Gastroesophageal sphincter (tissue), 4 donors: ENCODE measurements around the gene PCSK7. TPM values are rescaled to one million over a fixed set of nuclear protein-coding genes. Genes with fewer than 3 reads are reported as not detected.
A peak's percentile ranks its signal among the peaks of the same experiment; 100 is the strongest.

Experiments used
- ATAC-seq: fragments of 150-250 bp; one replicate; pipeline ENCODE4 v1.9.1; 2016; ENCODE audit warnings: mild to moderate bottlenecking, moderate library complexity
- H3K27ac ChIP-seq, 4 donors: fragments of 200-600 bp; sonication (generic) in 3 of 4; 1 replicate in 3 of 4; 2 replicates in 1 of 4; pipeline ENCODE4 v1.5.1; 2016 to 2019
- H3K27me3 ChIP-seq: fragments of 200-600 bp; sonication (generic); one replicate; pipeline ENCODE4 v1.5.1; 2019
- H3K36me3 ChIP-seq, 2 donors: fragments of 200-600 bp; sonication (generic); one replicate each; pipeline ENCODE4 v1.5.1; 2019; ENCODE audit warnings: control low read depth in 1 of 2
- H3K4me1 ChIP-seq, 3 donors: fragments of 200-600 bp; sonication (generic); 1 replicate in 2 of 3; 2 replicates in 1 of 3; pipeline ENCODE4 v1.5.1; 2016 to 2019; ENCODE audit warnings: control low read depth in 2 of 3
- H3K4me3 ChIP-seq, 2 donors: fragments of 200-600 bp; sonication (generic); one replicate each; pipeline ENCODE4 v1.5.1; 2019; ENCODE audit warnings: mild to moderate bottlenecking in 1 of 2, moderate library complexity in 1 of 2
- H3K9me3 ChIP-seq, 3 donors: fragments of 200-600 bp; sonication (generic); one replicate each; pipeline ENCODE4 v1.5.1; 2017 to 2019; ENCODE audit warnings: control low read depth in 2 of 3
- EP300 ChIP-seq: sonication (generic); formaldehyde crosslinking; IDR thresholded peaks from one replicate; pipeline ENCODE4 v1.6.1; 2017; ENCODE audit warnings: antibody characterized with exemption, mild to moderate bottlenecking
- POLR2A ChIP-seq, 2 donors: fragments of 450-650 bp; IDR thresholded peaks; one replicate each; pipeline ENCODE4 v1.6.1; 2017; ENCODE audit warnings: antibody characterized with exemption in 2 of 2, mild to moderate bottlenecking in 2 of 2, moderate library complexity in 1 of 2
- POLR2AphosphoS5 ChIP-seq: sonication (generic); formaldehyde crosslinking; IDR thresholded peaks from one replicate; pipeline ENCODE4 v1.6.1; 2017; ENCODE audit warnings: antibody characterized with exemption
- WGBS, 2 donors: methylation state at CpG; one replicate each; pipeline ENCODE4 v1.1.5; 2018; ENCODE audit warnings: low coverage in 1 of 2; 5-methylcytosine and 5-hydroxymethylcytosine counted together
- total RNA-seq, 4 donors: library from RNA; depleted of rRNA; stranded (reverse); fragments of >200 nt; gene quantifications; one replicate each; pipeline ENCODE4 v1.1.0, GENCODE V29; 2016
- TF ChIP-seq, protein P1 (sequence below), 4 experiments: fragments of 200-600 bp in 2 of 4; fragments of 450-650 bp in 2 of 4; sonication (generic) in 1 of 4; IDR thresholded peaks; one replicate each; pipeline ENCODE4 v1.5.1; 2017 to 2019; ENCODE audit warnings: antibody characterized with exemption in 4 of 4, mild to moderate bottlenecking in 2 of 4, moderate library complexity in 2 of 4

Gene PCSK7
- total RNA-seq, 4 donors from 2014 or later: 28.9 to 40.5 (median 35.3) TPM

DNA sequence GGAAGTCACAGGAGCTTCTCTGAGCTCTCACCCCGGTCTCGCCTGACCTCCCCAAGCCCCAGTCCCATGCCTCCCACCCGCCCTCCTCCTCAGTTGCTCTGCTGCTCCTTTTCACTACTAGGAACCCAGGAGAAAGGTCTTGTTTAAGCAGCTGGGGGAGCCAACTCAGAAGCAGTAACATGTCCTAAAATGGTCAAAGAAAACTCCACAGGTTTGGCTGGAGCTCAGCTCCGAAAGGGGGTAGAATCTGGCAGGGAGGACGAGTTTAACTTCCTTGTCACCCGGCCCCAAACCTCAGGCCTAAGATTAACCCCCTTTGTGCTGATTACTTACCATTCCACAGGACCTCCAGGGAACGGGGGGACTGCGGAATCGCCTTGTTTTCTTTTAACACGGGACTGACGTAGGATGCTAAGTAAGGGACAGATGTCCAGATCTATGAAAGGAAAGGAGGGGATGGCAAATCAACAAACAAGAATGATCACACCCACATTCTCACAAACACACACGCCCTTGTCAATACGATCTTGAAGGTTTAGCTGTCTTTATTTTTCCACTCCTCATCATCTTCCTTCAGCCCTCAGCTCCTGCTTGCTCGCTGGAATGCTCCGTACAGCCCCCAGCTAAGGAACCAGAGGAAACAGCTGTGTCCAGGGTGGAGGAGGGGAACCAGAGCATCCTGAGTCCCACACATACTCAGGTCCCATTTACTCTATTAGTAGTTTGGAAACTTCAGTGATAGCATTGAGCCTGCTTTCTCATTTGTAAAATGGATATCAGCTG is 13.5 kb downstream of the PCSK7 start:
- Histone ChIP-seq H3K27me3 (no peaks in the 10 kb centered on the region), H3K9me3 (no peaks in the 10 kb centered on the region), H3K27ac (peak overlapping the region; percentile 93 to 98 (median 95)), H3K4me3 (peak overlapping the region in 1 of 2 donors; percentile 16), H3K36me3 (peaks cover 0 to 54% of the 10 kb centered on the region in 2 donors), H3K4me1 (peaks cover 24 to 79% (median 43%) of the 10 kb centered on the region in 3 donors)
- peak; percentile 26 for TF ChIP-seq EP300
- TF ChIP-seq, protein P1, sequence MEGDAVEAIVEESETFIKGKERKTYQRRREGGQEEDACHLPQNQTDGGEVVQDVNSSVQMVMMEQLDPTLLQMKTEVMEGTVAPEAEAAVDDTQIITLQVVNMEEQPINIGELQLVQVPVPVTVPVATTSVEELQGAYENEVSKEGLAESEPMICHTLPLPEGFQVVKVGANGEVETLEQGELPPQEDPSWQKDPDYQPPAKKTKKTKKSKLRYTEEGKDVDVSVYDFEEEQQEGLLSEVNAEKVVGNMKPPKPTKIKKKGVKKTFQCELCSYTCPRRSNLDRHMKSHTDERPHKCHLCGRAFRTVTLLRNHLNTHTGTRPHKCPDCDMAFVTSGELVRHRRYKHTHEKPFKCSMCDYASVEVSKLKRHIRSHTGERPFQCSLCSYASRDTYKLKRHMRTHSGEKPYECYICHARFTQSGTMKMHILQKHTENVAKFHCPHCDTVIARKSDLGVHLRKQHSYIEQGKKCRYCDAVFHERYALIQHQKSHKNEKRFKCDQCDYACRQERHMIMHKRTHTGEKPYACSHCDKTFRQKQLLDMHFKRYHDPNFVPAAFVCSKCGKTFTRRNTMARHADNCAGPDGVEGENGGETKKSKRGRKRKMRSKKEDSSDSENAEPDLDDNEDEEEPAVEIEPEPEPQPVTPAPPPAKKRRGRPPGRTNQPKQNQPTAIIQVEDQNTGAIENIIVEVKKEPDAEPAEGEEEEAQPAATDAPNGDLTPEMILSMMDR (IDR thresholded peaks at IDR 0.05): no peak
- TF ChIP-seq POLR2AphosphoS5: peak; percentile 65
- WGBS, 2 donors: 28 to 36% methylated on average over 8 to 14 of the region's 15 CpGs
- ATAC-seq: peak; percentile 34

GRCh38 chr11:117217141-117218084 is 14.5 kb downstream of the PCSK7 start:
- Histone ChIP-seq H3K4me3 (peak overlapping the region in 1 of 2 donors; percentile 16), H3K4me1 (peaks cover 24 to 70% (median 40%) of the 10 kb centered on the region in 3 donors), H3K9me3 (no peaks in the 10 kb centered on the region), H3K27me3 (no peaks in the 10 kb centered on the region), H3K27ac (peak overlapping the region; percentile 93 to 98 (median 95)), H3K36me3 (peaks cover 0 to 57% of the 10 kb centered on the region in 2 donors)
- TF ChIP-seq, protein P1 (IDR thresholded peaks at IDR 0.05): no peak
- TF ChIP-seq EP300: peak; percentile 15
- peak; percentile 21 for ATAC-seq
- WGBS, 2 donors: 24 to 37% methylated on average over 7 of the region's 11 CpGs

DNA sequence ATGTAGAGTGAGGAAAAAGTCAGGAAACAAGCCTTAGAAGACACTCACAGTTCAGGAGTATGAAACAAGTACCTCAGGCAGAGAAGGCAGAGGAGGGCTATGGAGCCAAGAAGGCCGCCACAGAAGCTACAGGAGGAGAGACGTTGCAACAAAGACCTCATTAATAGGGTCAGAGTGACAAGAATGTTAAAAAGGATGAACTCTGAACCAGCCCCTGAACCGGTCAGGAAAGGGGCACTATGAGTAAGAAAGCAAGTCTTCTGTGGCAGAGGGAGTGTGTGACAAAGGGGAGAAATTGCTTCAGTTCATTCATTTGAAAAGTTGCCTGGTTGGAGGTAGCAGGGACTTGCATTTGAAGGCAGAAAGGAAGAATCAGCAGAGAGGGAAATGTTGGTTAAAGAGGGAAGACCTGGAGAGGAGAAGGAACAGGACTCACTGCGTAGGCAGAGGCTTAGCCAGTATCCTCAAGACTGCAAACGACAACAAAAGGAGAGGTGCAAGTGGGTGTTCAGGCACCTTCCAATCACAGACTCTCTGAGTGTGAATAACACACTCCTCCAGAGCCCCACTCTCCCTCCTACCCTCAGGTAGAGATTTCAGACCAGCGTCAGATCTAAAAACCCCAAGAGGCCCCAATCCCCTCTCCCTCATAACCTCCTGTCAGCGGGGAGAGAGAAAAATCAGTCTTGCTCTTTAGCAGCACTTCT is 17.3 kb downstream of the PCSK7 start:
- TF ChIP-seq POLR2AphosphoS5 (no peak), EP300 (no peak)
- TF ChIP-seq, protein P1 (IDR thresholded peaks at IDR 0.05): no peak
- ATAC-seq: no peak
- H3K27ac ChIP-seq: peak overlapping the region in 2 of 4 donors; percentile 54 to 93
- WGBS, 2 donors: 60 to 62% methylated on average over 5 to 7 of the region's 7 CpGs
- no peaks in the 10 kb centered on the region for H3K27me3 ChIP-seq
- peaks cover 0 to 56% of the 10 kb centered on the region in 2 donors for H3K36me3 ChIP-seq
- H3K4me1 ChIP-seq: peaks cover 12 to 47% (median 12%) of the 10 kb centered on the region in 3 donors
- H3K9me3 ChIP-seq: no peaks in the 10 kb centered on the region
- no peak overlapping the region for H3K4me3 ChIP-seq

- TF ChIP-seq EP300 (no peak), POLR2AphosphoS5 (no peak), POLR2A (IDR thresholded peaks at IDR 0.05) (no peak)
- TF ChIP-seq, protein P1 (IDR thresholded peaks at IDR 0.05): no peak
- no peak for ATAC-seq
- Histone ChIP-seq H3K27me3 (no peaks in the 10 kb centered on the region), H3K4me1 (peaks cover 0 to 30% (median 5%) of the 10 kb centered on the region in 3 donors), H3K27ac (peak overlapping the region in 3 of 4 donors; percentile 25 to 64 (median 32)), H3K9me3 (no peaks in the 10 kb centered on the region), H3K4me3 (no peak overlapping the region), H3K36me3 (peaks cover 0 to 38% of the 10 kb centered on the region in 2 donors)
- WGBS, 2 donors: 92 to 100% methylated on average over 1 to 6 of the region's 11 CpGs
Observed at GRCh38 chr11:117212697-117213355, 19.0 kb downstream of the PCSK7 start.
